GM19324 (cell line): ENCODE results near the gene DGKZ.
"Not testable (repeated sequence)": the region's sequence is repeated elsewhere in the genome, so short reads cannot be mapped to it uniquely, and the experiment has no call there.

Source experiments
- ATAC-seq: cut with Tn5 transposase; IDR thresholded peaks from one replicate; pipeline ENCODE4 v1.9.1; 2021; ENCODE audit warnings: mild to moderate bottlenecking, moderate library complexity; ENCODE audit not compliant: unreplicated experiment, low FRiP score

The DGKZ gene

GRCh38 chr11:46364056-46364455, 16.8 kb downstream of the DGKZ start:
- ATAC-seq, result no peak

- no peak for ATAC-seq
Measured at GRCh38 chr11:46364791-46365190, 17.5 kb downstream of the DGKZ start.

GRCh38 chr11:46366260-46366659, 19.0 kb downstream of the DGKZ start:
- no peak for ATAC-seq

GRCh38 chr11:46366661-46367161, 19.4 kb downstream of the DGKZ start:
- ATAC-seq, result no peak

- ATAC-seq, result no peak
Measured at GRCh38 chr11:46367244-46367915, 20.1 kb downstream of the DGKZ start.

- no peak for ATAC-seq
Measured at GRCh38 chr11:46367916-46368267, 20.6 kb downstream of the DGKZ start.

- no peak for ATAC-seq
Measured at GRCh38 chr11:46369458-46370152, 22.3 kb downstream of the DGKZ start.

GRCh38 chr11:46370253-46370652, 23.0 kb downstream of the DGKZ start:
- ATAC-seq, result no peak

GRCh38 chr11:46371262-46371661, 24.0 kb downstream of the DGKZ start:
- not testable (repeated sequence) for ATAC-seq

- no peak for ATAC-seq
Measured at GRCh38 chr11:46372086-46372485, 24.8 kb downstream of the DGKZ start.

- ATAC-seq, result not testable (repeated sequence)
Measured at GRCh38 chr11:46372501-46372900, 25.2 kb downstream of the DGKZ start.

- ATAC-seq, result no peak
Measured at GRCh38 chr11:46373787-46374740, 26.8 kb downstream of the DGKZ start.

- ATAC-seq, result no peak
Measured at GRCh38 chr11:46374815-46375214, 27.6 kb downstream of the DGKZ start.

- ATAC-seq, result no peak
Measured at GRCh38 chr11:46375392-46376101, 28.3 kb downstream of the DGKZ start.

- ATAC-seq, result no peak
Measured at GRCh38 chr11:46376258-46377050, 29.2 kb downstream of the DGKZ start.

- ATAC-seq, result no peak
Measured at GRCh38 chr11:46377290-46377689, 30.0 kb downstream of the DGKZ start.

- ATAC-seq, result no peak
Measured at GRCh38 chr11:46377831-46378230, 30.6 kb downstream of the DGKZ start.

GRCh38 chr11:46378296-46378695, 31.0 kb downstream of the DGKZ start:
- no peak for ATAC-seq

GRCh38 chr11:46378811-46379481, 31.7 kb downstream of the DGKZ start:
- no peak for ATAC-seq
